Mucosa of stomach (tissue), 1 donor: ENCODE measurements around the gene IFNB1.

Experiments used
- H3K27me3 ChIP-seq: one replicate; pipeline ENCODE4 v1.7.0; 2013; ENCODE audit warnings: mild to moderate bottlenecking, low read length; ENCODE audit not compliant: control insufficient read depth, insufficient read depth
- H3K36me3 ChIP-seq: one replicate; pipeline ENCODE4 v1.7.0; 2013; ENCODE audit warnings: low read length; ENCODE audit not compliant: control insufficient read depth, insufficient read depth
- H3K4me1 ChIP-seq: one replicate; pipeline ENCODE4 v1.7.0; 2013; ENCODE audit warnings: mild to moderate bottlenecking, low read length; ENCODE audit not compliant: control insufficient read depth, insufficient read depth
- H3K4me3 ChIP-seq: one replicate; pipeline ENCODE4 v1.7.0; 2013; ENCODE audit warnings: low read length
- H3K9ac ChIP-seq: one replicate; pipeline ENCODE4 v1.7.0; 2013; ENCODE audit warnings: mild to moderate bottlenecking, low read length, moderate library complexity
- H3K9me3 ChIP-seq: one replicate; pipeline ENCODE4 v1.7.0; 2013; ENCODE audit warnings: mild to moderate bottlenecking, low read length, moderate library complexity; ENCODE audit not compliant: control insufficient read depth
- donor health status: Pancreatic carcinoma.

Gene IFNB1

GRCh38 chr9:21027295-21027694 lies 50.4 kb downstream of the IFNB1 start:
- H3K9me3 ChIP-seq, result no peaks in the 10 kb centered on the region
- H3K27me3 ChIP-seq, result no peaks in the 10 kb centered on the region
- H3K4me3 ChIP-seq, result no peak overlapping the region
- H3K4me1 ChIP-seq, result peaks cover 5% of the 10 kb centered on the region
- no peak overlapping the region for H3K9ac ChIP-seq
- H3K36me3 ChIP-seq, result no peaks in the 10 kb centered on the region
